IgD-negative memory B cell (primary cell): Measurements from ENCODE around the gene SLC22A25. TPM values are rescaled to one million over a fixed set of nuclear protein-coding genes. Genes with fewer than 3 reads are reported as not detected.
"Not testable (repeated sequence)": the region's sequence is repeated elsewhere in the genome, so short reads cannot be mapped to it uniquely, and the experiment has no call there.

ENCODE experiments used
- H3K27ac Mint-ChIP-seq, 3 donors: one replicate each; pipeline ENCODE4 v1.8.0; 2020 to 2022; ENCODE audit warnings: mild to moderate bottlenecking in 3 of 3, mixed read lengths in 3 of 3, moderate library complexity in 1 of 3
- H3K27me3 Mint-ChIP-seq: one replicate; pipeline ENCODE4 v1.8.0; 2021; ENCODE audit warnings: mixed read lengths
- H3K36me3 Mint-ChIP-seq: one replicate; pipeline ENCODE4 v1.8.0; 2020; ENCODE audit warnings: mild to moderate bottlenecking, mixed read lengths
- H3K4me1 Mint-ChIP-seq, 3 donors: one replicate each; pipeline ENCODE4 v1.8.0; 2020 to 2022; ENCODE audit warnings: mixed read lengths in 3 of 3, mild to moderate bottlenecking in 1 of 3
- H3K4me3 Mint-ChIP-seq, 4 donors: one replicate each; pipeline ENCODE4 v1.8.0; 2020 to 2022; ENCODE audit warnings: mild to moderate bottlenecking in 4 of 4, mixed read lengths in 4 of 4, moderate library complexity in 3 of 4
- H3K9me3 Mint-ChIP-seq, 3 donors: one replicate each; pipeline ENCODE4 v1.8.0; 2020 to 2021; ENCODE audit warnings: mixed read lengths in 3 of 3, mild to moderate bottlenecking in 1 of 3
- polyA plus RNA-seq: library from polyadenylated mRNA; unstranded; fragments of 300-500 nt; fragmentation: Illumina TruSeq; gene quantifications from one replicate; pipeline ENCODE4 v1.2.3, GENCODE V29; 2021

Gene SLC22A25
- polyA plus RNA-seq, result not detected

GRCh38 chr11:63243533-63243932 is at the start of gene SLC22A25:
Gene SLC22A25, minus strand, starts transcription at chr11:63243599. Its CDS starts 13,947 bp downstream, at chr11:63229652.
- Mint-ChIP-seq H3K36me3 (no peaks in the 10 kb centered on the region), H3K27me3 (peaks cover 24% of the 10 kb centered on the region), H3K9me3 (peaks cover 0 to 4% (median 0%) of the 10 kb centered on the region in 3 donors), H3K4me3 (no peak within 1 kb of the TSS), H3K27ac (no peak within 1 kb of the TSS), H3K4me1 (no peaks in the 10 kb centered on the region)

- peaks cover 2% of the 10 kb centered on the region for H3K36me3 Mint-ChIP-seq
- H3K27ac Mint-ChIP-seq, result no peak overlapping the region
- H3K4me1 Mint-ChIP-seq, result no peaks in the 10 kb centered on the region
- H3K27me3 Mint-ChIP-seq, result peaks cover 10% of the 10 kb centered on the region
- H3K4me3 Mint-ChIP-seq, result no peak overlapping the region
- peaks cover 4 to 20% (median 6%) of the 10 kb centered on the region in 3 donors for H3K9me3 Mint-ChIP-seq
Observed at GRCh38 chr11:63290285-63290684, 46.9 kb upstream of the SLC22A25 start.

- H3K27me3 Mint-ChIP-seq, result peaks cover 16% of the 10 kb centered on the region
- H3K9me3 Mint-ChIP-seq, result peaks cover 4 to 18% (median 6%) of the 10 kb centered on the region in 3 donors
- no peak overlapping the region for H3K27ac Mint-ChIP-seq
- peaks cover 2% of the 10 kb centered on the region for H3K36me3 Mint-ChIP-seq
- H3K4me1 Mint-ChIP-seq, result no peaks in the 10 kb centered on the region
- H3K4me3 Mint-ChIP-seq, result no peak overlapping the region
Observed at GRCh38 chr11:63289658-63290057, 46.3 kb upstream of the SLC22A25 start.

GRCh38 chr11:63282579-63282978 is 39.2 kb upstream of the SLC22A25 start:
- Mint-ChIP-seq H3K27me3 (peaks cover 33% of the 10 kb centered on the region), H3K27ac (no peak overlapping the region), H3K9me3 (peaks cover 0 to 6% (median 2%) of the 10 kb centered on the region in 3 donors), H3K4me1 (no peaks in the 10 kb centered on the region), H3K36me3 (peaks cover 2% of the 10 kb centered on the region), H3K4me3 (no peak overlapping the region)

- H3K27me3 Mint-ChIP-seq, result peaks cover 33% of the 10 kb centered on the region
Observed at GRCh38 chr11:63280920-63281319, 37.5 kb upstream of the SLC22A25 start.

GRCh38 chr11:63277345-63277943 is 34.0 kb upstream of the SLC22A25 start:
- H3K27me3 Mint-ChIP-seq, result peaks cover 15% of the 10 kb centered on the region
- no peak overlapping the region for H3K27ac Mint-ChIP-seq
- no peak overlapping the region for H3K4me3 Mint-ChIP-seq
- no peaks in the 10 kb centered on the region for H3K36me3 Mint-ChIP-seq
- no peaks in the 10 kb centered on the region for H3K4me1 Mint-ChIP-seq
- peaks cover 0 to 4% (median 0%) of the 10 kb centered on the region in 3 donors for H3K9me3 Mint-ChIP-seq

More at GRCh38 chr11:63280920-63281319, 37.5 kb upstream of the SLC22A25 start:
- no peak overlapping the region for H3K4me3 Mint-ChIP-seq
- H3K36me3 Mint-ChIP-seq, result no peaks in the 10 kb centered on the region
- no peak overlapping the region for H3K27ac Mint-ChIP-seq
- no peaks in the 10 kb centered on the region for H3K4me1 Mint-ChIP-seq
- H3K9me3 Mint-ChIP-seq, result peaks cover 0 to 2% (median 0%) of the 10 kb centered on the region in 3 donors

- Mint-ChIP-seq H3K27ac (no peak overlapping the region), H3K36me3 (no peaks in the 10 kb centered on the region), H3K9me3 (peaks cover 0 to 4% (median 0%) of the 10 kb centered on the region in 3 donors), H3K4me3 (no peak overlapping the region), H3K4me1 (no peaks in the 10 kb centered on the region), H3K27me3 (peaks cover 16% of the 10 kb centered on the region)
Observed at GRCh38 chr11:63274776-63275175, 31.4 kb upstream of the SLC22A25 start.

GRCh38 chr11:63273685-63274084 is 30.3 kb upstream of the SLC22A25 start:
- peaks cover 15% of the 10 kb centered on the region for H3K27me3 Mint-ChIP-seq
- H3K4me1 Mint-ChIP-seq, result no peaks in the 10 kb centered on the region
- H3K27ac Mint-ChIP-seq, result no peak overlapping the region
- H3K36me3 Mint-ChIP-seq, result no peaks in the 10 kb centered on the region
- H3K9me3 Mint-ChIP-seq, result peaks cover 0 to 4% (median 0%) of the 10 kb centered on the region in 3 donors
- H3K4me3 Mint-ChIP-seq, result no peak overlapping the region

GRCh38 chr11:63262547-63262946 is 19.1 kb upstream of the SLC22A25 start:
- Mint-ChIP-seq H3K27ac (no peak overlapping the region), H3K4me3 (no peak overlapping the region), H3K27me3 (peaks cover 20% of the 10 kb centered on the region), H3K4me1 (no peaks in the 10 kb centered on the region), H3K36me3 (peaks cover 2% of the 10 kb centered on the region), H3K9me3 (peaks cover 0 to 1% (median 0%) of the 10 kb centered on the region in 3 donors)

- Mint-ChIP-seq H3K4me1 (no peaks in the 10 kb centered on the region), H3K36me3 (no peaks in the 10 kb centered on the region), H3K27ac (no peak overlapping the region), H3K9me3 (peaks cover 0 to 5% (median 2%) of the 10 kb centered on the region in 3 donors), H3K27me3 (peaks cover 5% of the 10 kb centered on the region), H3K4me3 (no peak overlapping the region)
Observed at GRCh38 chr11:63251312-63251711, 7.9 kb upstream of the SLC22A25 start.

GRCh38 chr11:63250162-63251050 is 7.0 kb upstream of the SLC22A25 start:
- no peaks in the 10 kb centered on the region for H3K36me3 Mint-ChIP-seq
- peaks cover 7% of the 10 kb centered on the region for H3K27me3 Mint-ChIP-seq
- H3K27ac Mint-ChIP-seq, result no peak overlapping the region
- peaks cover 0 to 3% (median 0%) of the 10 kb centered on the region in 3 donors for H3K9me3 Mint-ChIP-seq
- H3K4me3 Mint-ChIP-seq, result no peak overlapping the region
- no peaks in the 10 kb centered on the region for H3K4me1 Mint-ChIP-seq

- H3K4me1 Mint-ChIP-seq, result no peaks in the 10 kb centered on the region
- H3K4me3 Mint-ChIP-seq, result no peak overlapping the region
- H3K27me3 Mint-ChIP-seq, result peaks cover 16% of the 10 kb centered on the region
- H3K9me3 Mint-ChIP-seq, result peaks cover 0 to 3% (median 0%) of the 10 kb centered on the region in 3 donors
- no peak overlapping the region for H3K27ac Mint-ChIP-seq
- no peaks in the 10 kb centered on the region for H3K36me3 Mint-ChIP-seq
Observed at GRCh38 chr11:63248966-63249365, 5.6 kb upstream of the SLC22A25 start.

GRCh38 chr11:63247237-63248002 is 4.0 kb upstream of the SLC22A25 start:
- peaks cover 20% of the 10 kb centered on the region for H3K27me3 Mint-ChIP-seq
- H3K9me3 Mint-ChIP-seq, H3K4me1 Mint-ChIP-seq, H3K4me3 Mint-ChIP-seq, H3K36me3 Mint-ChIP-seq, H3K27ac Mint-ChIP-seq: not testable (repeated sequence)

- Mint-ChIP-seq H3K4me1 (no peaks in the 10 kb centered on the region), H3K27ac (no peak overlapping the region), H3K9me3 (peaks cover 0 to 4% (median 0%) of the 10 kb centered on the region in 3 donors), H3K27me3 (peaks cover 22% of the 10 kb centered on the region), H3K36me3 (no peaks in the 10 kb centered on the region), H3K4me3 (no peak overlapping the region)
Observed at GRCh38 chr11:63246045-63246444, 2.6 kb upstream of the SLC22A25 start.

- Mint-ChIP-seq H3K4me1 (no peaks in the 10 kb centered on the region), H3K9me3 (peaks cover 0 to 4% (median 0%) of the 10 kb centered on the region in 3 donors), H3K27me3 (peaks cover 22% of the 10 kb centered on the region), H3K27ac (no peak overlapping the region), H3K36me3 (no peaks in the 10 kb centered on the region), H3K4me3 (no peak overlapping the region)
Observed at GRCh38 chr11:63244862-63245261, 1.5 kb upstream of the SLC22A25 start.
